ENCODE results near the gene NUMB. TPM values are rescaled to one million over a fixed set of nuclear protein-coding genes. Genes with fewer than 3 reads are reported as not detected.

Gene NUMB
- total and polyA plus RNA-seq, 2 of the 4 experiments (the other 2 are of a cell fraction), result 45.9 to 114 TPM

DNA sequence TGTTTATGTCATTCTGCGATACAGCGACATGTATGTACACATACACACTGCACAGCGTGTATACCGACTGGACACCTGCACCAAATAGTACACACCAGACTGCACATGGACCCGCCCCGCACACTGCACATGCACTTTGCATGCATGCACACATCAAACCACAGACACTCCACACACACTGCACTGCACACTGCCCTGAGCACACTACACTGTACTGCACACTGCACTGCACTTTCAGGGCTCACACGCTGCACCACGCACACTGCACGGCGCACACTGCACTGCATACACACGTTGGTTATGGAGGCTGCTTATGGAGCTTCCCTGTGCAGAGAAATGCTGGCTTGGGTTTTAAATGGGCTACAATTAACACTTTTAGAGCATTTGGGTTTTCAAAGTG is 219.4 kb downstream of the NUMB start (continued):
- TF ChIP-seq, protein P1, sequence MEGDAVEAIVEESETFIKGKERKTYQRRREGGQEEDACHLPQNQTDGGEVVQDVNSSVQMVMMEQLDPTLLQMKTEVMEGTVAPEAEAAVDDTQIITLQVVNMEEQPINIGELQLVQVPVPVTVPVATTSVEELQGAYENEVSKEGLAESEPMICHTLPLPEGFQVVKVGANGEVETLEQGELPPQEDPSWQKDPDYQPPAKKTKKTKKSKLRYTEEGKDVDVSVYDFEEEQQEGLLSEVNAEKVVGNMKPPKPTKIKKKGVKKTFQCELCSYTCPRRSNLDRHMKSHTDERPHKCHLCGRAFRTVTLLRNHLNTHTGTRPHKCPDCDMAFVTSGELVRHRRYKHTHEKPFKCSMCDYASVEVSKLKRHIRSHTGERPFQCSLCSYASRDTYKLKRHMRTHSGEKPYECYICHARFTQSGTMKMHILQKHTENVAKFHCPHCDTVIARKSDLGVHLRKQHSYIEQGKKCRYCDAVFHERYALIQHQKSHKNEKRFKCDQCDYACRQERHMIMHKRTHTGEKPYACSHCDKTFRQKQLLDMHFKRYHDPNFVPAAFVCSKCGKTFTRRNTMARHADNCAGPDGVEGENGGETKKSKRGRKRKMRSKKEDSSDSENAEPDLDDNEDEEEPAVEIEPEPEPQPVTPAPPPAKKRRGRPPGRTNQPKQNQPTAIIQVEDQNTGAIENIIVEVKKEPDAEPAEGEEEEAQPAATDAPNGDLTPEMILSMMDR (conservative IDR thresholded peaks at IDR 0.05; ENCODE audit: low read depth, low read length), result no peak
- TF ChIP-seq MXI1 (IDR thresholded peaks at IDR 0.05; ENCODE audit: borderline replicate concordance, low read depth, low read length) (no peak), RCOR1 (IDR thresholded peaks at IDR 0.05; ENCODE audit: insufficient replicate concordance, low read length) (no peak), RFX5 (IDR thresholded peaks at IDR 0.05; ENCODE audit: low read depth, low read length) (no peak), MAFK (IDR thresholded peaks at IDR 0.05; ENCODE audit: low read depth, low read length) (no peak), FOS (IDR thresholded peaks at IDR 0.05; ENCODE audit: low read depth, low read length) (no peak)

All from IMR-90 (cell line).